H4 (cell line): ENCODE measurements around the gene NOX3. TPM values are rescaled to one million over a fixed set of nuclear protein-coding genes. Genes with fewer than 3 reads are reported as not detected.
A peak's percentile ranks its signal among the peaks of the same experiment; 100 is the strongest.

Experiments used
- DNase-seq: peaks from one replicate; pipeline ENCODE4 v3.0.0-alpha.2; 2015; ENCODE audit warnings: low spot score
- total RNA-seq: library from RNA; depleted of rRNA; stranded (reverse); fragments of >200 nt; shearing (Covaris generic); gene quantifications from 2 replicates; pipeline ENCODE4 v1.2.3, GENCODE V29; 2014

Gene NOX3
- total RNA-seq, 1 experiment from 2014 or later = not detected

DNA sequence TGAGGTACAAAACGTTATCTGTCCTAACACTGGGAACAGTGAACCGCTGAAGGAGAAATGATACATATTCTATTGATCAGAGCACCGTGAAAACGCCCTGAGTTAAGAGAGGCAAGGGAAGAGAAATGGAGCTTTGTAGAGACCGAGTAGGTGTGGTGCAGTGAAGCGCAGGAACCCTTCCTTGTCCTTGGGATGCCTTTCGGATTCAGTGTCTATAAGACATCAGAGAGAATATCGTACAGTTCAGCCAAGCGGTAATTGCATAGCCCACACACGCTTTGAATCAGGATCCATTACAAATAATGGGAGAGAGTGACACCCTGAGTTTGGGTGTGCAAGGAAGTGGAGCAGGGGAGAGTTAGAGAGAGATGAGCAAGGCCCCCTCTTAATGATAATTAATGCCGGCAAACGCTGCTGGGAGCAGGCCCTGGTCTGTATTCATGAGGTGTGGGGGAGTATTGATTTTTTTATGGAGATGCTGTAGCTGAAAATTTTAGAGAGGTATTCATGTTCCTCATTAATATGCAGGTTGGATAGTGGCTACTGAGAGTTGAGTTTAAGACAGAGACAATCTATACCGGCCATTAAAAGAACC, 20.7 kb downstream of the NOX3 start:
- DNase-seq = no peak

DNA sequence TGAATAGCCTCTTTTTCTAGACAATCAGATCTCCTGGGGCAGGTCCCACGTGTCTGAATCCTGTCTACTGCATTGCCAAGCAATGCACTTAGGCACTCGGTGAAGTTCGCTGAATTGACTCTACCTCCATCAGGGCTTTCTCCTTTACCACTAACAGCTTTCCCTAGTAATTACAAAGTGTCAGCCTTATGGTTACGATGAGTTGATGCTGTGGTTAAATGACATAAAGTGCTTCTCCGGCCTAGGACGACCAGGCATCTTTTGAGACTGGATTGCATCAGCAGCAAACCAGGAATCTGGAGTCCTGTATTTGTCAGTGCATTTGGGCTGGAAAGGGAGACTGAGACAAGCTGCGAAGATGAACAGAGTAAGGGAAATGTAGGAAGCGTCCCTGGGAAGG, 21.5 kb downstream of the NOX3 start:
- no peak for DNase-seq

DNA sequence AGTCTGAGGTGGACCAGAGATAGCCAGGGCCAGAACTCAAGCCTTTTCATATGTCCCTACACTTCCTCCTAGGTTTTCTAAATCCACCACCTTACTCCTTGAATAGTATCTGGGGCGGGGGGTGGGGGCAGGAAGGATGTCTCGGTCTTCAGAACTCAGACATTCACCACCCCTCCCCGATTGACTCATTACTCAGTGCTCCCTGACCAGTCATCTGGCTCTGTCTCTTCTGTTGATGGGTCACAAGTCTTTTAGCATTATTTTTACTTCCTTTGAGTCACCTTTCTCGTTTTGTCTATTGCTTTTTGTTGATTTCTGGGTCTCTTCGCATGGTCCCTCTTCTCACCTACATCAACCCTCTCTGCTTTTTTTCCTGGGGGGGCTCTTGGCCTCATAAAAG, 23.3 kb downstream of the NOX3 start:
- no peak for DNase-seq

DNA sequence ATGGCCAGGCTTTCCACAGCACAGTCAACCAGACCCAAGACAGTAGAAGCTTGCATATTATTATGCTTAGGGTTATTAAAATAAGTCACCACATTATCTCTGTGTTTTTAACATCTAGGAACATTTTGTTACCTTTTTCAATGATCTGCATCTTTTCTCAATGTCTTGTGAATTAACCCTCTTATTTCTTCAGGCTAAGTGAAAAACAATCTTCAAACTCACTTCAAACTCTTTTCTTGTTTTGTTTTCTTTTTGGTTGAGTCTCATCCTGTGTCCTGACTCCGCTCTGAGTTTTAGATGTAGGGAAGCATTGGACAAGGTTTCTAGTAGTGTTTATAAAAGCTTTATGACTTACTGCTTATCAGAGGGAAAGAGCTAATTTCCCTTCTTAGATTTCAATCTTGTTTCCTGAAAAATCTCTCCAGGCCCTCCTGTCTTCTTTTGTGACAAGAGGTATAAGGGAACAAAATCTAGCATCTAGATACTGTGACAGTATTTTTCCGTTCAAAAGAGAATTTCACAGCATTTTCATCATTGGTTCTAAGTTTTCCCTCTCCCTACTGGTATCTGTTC, 26.2 kb downstream of the NOX3 start:
- DNase-seq = no peak

DNA sequence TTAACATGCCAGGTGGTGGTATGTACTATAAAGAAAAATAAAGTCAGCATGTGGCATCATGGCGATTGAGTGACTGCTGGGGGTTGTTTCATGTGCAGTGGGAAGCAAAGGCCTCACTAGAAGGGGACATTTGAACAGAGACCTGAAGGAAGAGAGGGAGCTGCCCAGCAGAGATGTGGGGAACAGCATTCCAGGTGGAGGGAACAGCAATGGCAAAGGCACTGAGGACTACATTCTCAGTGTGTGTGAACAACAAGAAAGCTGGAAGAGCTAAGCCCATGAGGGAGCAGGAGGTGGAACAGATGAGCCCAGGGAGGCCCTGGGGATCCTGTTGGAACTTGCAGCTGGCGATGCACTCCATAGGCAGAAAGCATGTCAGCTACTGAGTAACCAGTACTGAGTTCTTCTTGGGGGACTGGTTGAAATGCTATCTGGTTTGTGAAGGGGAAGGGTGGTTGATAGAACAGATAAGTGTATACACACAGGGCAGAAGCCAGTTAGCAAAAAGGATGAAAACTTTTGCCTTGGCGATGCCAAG, 29.2 kb downstream of the NOX3 start:
- no peak for DNase-seq

DNA sequence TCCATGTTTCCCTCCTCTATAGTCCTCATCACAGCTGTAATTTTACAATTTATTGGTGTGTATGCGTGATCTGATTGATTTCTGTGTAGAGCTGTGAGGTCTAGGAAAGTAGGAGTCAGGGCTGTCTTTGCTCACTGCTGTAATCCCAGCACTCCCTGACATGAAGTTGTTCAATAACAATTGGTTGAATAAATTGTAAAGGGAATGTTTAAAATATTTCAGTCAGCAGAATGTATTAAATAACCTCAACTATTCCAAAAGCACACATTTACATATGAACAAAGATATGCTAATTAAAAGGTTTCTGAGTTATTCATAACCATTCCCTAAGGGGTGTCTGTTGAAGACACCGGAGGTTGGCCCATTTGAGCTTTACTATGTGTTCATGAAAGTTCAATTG, 31.5 kb downstream of the NOX3 start:
- no peak for DNase-seq

DNA sequence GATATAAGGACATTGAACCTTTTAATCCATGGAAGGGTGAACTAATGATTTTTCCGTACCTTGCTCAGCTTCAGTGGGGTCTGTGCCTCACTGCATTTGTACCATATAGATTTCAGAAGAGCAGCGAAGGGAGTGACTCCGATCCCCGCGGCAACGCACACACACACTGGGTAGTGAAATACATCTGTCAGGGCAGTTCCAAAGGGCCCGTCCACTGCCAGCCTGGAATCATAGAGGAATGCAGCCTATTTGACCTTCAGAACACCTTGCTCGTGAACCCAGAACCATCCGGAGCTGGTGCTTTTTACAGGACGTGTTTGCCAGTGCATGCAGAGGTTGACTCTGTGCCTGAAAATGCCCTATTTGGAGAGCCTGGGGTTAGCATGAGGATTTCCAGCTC, 33.0 kb downstream of the NOX3 start:
- DNase-seq = no peak

DNA sequence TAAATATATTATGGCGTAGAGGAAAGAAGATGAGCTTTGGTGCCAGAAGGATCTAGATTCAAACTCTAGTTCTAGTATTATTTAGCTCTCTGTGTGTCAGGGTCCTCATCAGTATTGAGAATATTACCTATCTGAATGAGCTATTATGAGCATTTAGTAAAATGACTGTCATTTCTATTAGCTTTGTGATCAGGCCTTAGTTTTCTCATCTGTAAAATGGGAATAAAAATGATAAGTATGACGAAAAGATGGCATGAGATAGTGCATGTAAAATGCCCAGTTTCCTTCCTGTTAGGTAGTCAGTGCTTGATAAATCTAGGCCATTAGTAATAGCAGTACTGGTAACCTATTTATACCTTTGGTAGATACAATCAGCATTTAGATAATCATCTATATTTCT, 35.1 kb downstream of the NOX3 start:
- DNase-seq = no peak

DNA sequence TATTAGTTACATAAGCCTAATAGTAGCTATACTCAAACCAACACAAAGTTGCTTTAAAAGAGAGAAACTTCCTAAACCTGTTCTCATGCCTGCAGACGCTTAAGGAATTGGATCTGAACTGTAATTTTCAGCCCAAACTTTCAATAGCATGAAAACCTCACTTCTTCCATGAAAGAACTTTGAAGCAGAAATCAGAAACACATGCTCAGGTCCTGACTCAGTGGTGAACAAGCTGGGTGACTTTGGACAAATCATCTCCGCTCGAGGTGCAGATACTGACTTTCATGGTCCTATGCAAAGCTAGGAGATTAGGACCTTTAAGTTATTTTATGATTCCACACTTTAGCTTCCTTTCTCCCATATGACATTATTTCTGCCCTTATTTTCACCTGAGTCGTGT, 36.5 kb downstream of the NOX3 start:
- DNase-seq = no peak

DNA sequence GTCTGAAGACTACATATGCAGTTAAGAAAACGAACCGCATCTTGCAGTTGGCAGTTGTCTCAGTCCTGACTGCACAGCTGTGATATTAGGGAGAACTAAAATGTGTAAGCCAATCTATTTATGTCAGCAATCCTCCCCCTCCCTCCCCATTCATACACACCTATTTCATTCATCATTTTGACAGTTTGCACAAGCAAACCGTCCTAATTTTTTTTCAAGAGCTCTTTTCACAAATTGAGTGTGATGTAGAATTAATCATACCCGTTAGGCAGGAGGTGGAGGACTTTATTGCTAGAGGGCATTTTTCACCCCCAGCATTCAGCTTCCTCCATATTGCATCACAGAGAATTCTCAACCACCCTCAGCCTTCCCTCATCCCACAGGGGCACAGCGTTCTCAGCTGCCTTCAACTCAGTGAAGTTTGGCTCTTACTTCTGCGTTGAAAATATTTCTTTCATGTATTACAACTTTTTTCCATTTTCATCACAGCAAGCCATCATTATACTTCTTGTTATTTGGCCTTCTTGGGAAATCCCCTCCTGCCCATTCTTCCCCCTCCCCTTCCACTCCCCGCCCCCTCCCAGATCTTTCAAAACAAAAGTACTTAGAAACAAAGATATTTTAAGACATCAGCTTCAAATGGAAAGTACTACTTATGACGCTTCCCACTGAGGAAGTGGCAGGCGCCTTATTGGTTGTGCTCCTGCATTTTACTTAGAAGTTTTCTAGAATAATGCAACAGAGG, 37.5 kb downstream of the NOX3 start:
- peak; percentile 11 for DNase-seq

DNA sequence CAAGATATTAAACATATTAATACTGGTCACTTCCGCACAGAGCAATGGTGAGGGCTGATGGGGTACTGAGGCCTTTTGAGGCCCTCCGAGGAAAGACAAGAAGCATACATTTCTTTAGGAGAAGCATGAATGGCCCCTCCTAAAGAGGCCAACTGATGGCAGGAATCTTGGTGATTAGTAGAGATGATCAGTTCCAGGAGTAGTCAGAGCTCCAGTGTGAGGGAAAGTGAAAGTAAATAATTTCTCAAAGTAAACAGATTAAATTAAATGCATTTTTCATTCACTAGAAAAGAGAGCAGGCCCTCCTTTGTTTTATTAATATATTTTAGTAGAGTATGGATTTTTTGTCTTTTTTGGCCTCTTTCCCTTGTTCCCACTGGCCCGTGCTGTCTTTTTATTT, 38.2 kb downstream of the NOX3 start:
- no peak for DNase-seq

DNA sequence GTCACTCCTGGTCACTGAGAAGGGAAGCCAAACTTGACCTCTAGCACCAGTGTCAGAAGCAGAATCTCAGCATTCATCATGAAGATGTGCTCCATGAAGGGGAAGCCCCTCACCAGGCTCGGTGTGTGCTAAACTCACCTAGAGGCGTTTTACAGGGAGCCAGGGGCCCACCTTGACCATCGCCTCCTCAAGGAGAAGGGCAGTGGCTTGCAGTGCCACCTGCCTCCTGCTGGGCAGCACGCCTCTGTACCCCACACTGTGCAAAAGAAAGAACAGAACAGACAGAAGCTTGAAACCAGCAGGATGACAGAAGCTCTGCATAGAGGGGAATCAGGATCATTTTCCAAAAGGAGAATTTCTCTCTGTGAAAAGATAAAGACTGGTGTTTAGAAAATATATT, 39.7 kb downstream of the NOX3 start:
- DNase-seq = no peak

DNA sequence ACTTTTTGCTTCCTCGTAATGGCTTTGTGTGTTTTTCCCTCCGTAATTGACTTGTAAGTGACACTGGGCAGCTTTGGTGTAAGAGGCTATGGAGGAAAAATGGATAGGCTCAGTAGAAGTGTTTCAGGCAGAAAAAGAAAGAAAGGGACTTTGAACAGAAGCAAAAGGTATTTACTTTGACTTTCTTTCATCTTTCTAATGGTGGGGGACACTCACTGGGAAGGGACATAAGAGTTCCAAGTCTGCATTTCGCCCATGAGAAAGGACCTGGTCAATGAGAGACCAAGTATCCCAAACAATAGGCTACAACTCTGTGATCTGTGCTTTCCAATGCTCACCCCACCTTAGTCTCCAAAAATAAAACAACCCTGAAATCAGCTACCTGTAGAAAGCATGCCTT, 41.6 kb downstream of the NOX3 start:
- no peak for DNase-seq

DNA sequence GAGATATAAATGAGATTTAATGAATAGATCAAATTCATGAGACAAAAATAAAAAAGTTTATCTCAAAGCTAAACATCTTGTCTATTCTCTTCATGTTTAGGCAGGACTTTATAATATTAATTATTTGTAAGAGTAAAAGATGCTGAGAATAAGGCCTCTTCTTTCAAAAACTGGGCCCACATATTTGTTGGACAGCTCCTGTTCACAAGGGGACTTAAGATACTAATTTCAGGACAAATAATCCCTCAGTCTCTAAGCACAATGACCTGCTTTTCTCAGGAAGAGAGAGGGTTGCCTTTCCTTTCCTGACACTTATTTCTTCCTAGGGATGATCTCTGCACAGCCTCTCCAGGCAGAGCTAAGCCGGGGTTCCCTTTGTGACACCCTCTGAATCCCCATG, 43.3 kb downstream of the NOX3 start:
- no peak for DNase-seq

DNA sequence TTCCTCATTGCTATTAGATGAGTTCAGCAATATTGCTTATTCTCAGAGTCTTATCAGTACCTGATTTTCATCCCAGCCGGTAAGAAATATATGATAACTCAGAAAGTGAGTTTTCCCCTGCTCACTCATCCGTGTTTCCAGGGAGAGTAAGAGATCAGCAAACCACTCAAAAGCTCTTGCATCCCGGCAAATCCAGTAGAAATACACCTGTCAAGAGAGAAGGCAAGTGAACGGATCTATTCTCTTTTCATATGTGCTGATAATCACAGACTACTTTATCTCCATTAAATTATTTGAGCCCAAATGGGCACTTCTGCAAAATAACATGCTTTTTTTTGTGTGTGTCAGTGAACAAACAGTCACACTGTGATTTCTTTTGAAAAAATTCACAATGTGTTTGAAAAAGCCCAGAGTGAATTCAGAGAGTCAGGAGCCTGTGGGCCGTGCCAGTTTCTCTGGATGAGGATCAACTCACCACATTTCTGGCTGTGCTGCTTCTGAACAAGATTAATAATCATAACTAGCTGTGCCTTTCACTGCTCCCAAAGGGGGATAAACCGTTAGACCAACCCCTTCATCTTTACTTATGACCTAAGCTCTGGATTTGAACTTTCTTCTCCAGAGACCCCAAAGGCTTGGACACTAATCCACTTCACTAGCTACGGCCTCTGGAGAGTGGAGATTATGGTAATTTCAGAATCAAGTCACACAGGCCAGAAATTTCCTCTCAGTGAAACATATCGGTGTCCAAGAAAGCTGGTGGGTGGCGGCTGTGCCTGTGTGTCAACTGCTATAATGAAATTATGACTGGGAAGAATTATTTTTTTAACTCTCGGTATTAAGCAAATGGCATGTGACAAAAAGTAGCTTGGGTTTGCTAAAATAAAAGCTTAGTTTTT, 44.2 kb downstream of the NOX3 start:
- no peak for DNase-seq

DNA sequence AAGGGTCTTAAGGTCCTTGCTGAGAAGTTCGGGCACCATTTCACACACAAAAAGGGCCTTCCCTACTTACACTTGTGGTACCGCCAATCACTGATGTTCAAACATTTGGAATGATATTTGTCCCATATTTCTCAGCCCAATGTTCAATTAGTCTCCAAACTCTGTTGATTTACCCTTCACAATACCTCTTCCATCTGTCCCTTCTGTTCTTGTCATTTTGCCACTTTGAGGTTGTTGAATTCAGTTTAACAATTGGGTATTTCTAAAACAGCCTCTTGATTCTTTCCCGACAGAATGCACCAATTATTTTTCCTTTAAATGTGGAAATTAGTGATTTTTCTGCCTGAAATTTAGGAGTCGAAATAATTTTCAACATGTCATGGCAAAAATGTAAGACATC, 46.2 kb downstream of the NOX3 start:
- DNase-seq = no peak

DNA sequence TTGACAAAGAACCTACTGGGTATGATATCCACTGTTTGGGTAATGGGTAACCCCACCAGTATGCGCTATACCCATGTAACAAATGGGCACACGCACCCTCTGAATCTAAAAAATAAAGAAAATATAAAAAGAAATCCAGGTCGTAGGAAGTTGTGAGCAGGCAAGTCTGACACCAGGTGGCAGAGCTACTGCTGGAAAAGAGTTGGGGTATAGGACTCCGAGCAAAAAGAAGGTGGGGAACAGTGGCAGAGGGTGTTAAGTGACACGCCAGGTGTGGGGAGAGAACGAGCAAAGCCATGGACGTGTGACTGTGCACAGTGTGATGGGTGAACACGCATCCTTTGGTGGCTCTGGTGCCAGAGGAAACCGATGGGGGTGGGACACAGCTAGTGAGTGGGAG, 46.7 kb downstream of the NOX3 start:
- no peak for DNase-seq

DNA sequence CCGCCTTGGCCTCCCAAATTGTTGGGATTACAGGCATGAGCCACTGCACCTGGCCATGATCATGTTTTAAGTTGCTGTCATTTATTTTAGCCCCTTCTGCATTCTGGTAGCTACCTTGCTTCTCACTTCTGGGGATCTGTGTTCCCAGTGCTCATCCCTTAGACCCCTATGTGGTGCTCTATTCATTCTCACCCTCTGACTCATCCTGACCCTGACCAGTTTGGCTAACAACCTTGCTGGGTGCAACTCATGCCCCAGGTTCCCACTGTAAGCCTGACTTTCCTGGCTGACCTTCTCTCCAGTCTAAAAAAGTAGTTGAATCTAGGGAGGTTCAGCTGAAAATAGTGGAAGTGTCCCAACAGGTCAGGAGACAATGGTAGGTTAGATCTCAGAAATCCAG, 47.4 kb downstream of the NOX3 start:
- no peak for DNase-seq

DNA sequence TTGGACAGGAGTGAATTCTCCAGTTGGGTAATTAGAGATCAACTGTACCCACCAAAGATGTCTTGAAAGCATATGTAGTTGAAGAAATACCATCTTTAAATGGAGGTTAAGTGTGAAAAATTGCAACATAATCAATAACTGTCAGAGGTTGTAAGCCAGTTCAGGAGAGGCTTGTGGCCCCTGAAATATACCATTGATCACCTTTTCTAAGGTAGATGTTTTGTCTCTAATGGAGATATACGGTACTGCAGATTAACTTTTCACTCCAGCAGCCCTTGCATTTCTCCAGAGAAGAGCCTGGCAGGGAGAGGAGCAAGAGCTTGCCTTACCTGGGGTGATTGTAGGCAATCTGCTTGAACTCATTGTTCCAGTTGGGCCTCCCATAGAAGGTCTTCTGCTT, 48.8 kb downstream of the NOX3 start:
- DNase-seq = no peak

DNA sequence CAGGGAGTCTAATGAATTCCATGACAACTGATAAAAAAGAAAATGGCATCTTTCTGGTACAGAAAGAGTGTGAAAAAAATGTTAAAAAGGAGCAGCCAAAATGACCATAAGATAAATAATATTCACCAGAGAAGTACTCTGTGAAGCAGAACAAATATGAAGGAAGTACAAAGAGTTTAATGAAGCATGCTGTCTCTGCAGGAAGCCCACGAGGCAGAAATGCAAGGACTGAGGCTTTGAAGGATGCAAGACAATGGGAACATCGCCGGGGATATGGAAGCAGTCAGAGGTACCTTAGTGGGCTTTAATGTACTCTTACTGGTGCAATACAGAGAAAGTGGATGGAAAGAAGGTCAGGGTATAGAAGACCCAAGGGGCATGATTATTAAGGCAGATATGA, 50.7 kb downstream of the NOX3 start:
- DNase-seq = no peak

DNA sequence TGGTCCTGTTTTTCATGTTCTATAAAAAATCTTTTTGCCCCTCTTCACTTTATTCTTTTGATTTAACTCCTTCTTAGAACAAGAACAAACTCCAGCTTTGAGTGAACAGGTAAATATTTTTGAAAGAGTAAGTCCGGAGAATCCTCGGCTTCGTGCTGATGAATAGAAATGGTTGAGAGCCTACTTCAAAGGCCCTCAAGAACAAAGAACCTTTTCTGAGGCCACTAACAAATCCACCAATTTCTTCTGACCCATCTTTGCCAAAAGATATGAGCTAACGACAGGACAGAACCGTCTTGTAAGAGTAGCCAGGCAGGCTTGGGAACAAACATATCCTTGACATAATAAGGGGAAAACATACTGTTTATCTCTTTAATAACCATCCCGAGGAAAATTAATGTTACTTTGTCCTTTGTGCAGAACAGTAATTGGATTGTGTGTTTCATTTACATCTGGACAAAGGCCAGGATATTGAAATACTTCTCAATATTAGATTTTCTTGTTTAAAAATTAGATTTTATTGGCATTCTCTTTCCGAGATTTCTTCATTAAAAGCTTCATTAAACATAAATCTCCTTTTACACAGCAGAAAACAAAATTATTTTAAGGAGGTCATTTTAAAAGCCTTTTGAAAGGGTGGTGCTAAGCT, 52.9 kb downstream of the NOX3 start:
- no peak for DNase-seq

DNA sequence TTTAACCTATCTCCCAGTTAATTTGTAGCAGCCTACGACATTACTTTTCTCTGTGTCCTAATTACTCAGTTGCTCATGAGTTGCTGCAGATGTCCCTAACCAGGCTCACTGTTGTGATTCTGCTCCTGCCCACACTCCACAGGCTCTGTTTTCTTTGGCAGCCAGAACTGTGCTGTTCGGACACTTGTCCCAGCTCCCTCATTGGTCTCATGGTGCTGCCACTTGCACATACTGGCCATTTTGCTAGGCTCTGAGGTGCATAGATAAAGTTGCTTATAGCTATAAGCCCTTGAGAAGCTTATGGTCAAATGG, 55.0 kb downstream of the NOX3 start:
- DNase-seq = no peak
